BJ (cell line): Measurements from ENCODE around the gene KDM8. TPM values are rescaled to one million over a fixed set of nuclear protein-coding genes. Genes with fewer than 3 reads are reported as not detected.

Source experiments
- CTCF ChIA-PET: fragments of 350-600 bp; formaldehyde crosslinking; extraction: SDS; loops from one replicate; lab custom pipeline; 2021; ENCODE audit warnings: antibody characterized with exemption, inconsistent platforms; lab: Yijun Ruan, JAX
- POLR2A ChIA-PET: fragments of 300-600 bp; sonication (Branson Sonifier 250); formaldehyde crosslinking; extraction: SDS; loops from one replicate; lab custom pipeline; 2021; ENCODE audit warnings: antibody characterized with exemption; lab: Charles Lee
- DNase-seq: peaks from one replicate; pipeline ENCODE4 v3.0.0-alpha.2; 2011; ENCODE audit warnings: low read depth
- H3K27me3 ChIP-seq: 2 replicates; pipeline ENCODE4 v1.6.0; 2011; ENCODE audit warnings: low read length; ENCODE audit not compliant: control insufficient read depth, insufficient read depth
- H3K36me3 ChIP-seq: 2 replicates; pipeline ENCODE4 v1.5.1; 2011; ENCODE audit warnings: low read length; ENCODE audit not compliant: control insufficient read depth, insufficient read depth
- H3K4me3 ChIP-seq: 2 replicates; pipeline ENCODE4 v1.5.1; 2011; ENCODE audit warnings: low read depth, mild to moderate bottlenecking, control low read depth, low read length
- polyA plus RNA-seq: library from polyadenylated mRNA; depleted of rRNA; stranded (reverse); fragments of >200 nt; gene quantifications from 2 replicates; pipeline ENCODE4 v1.2.3, GENCODE V29; 2011
- TF ChIP-seq, protein P1 (sequence below): IDR thresholded peaks from 2 replicates; pipeline ENCODE4 v1.5.1; 2011; ENCODE audit warnings: low read depth, mild to moderate bottlenecking, control low read depth, inconsistent platforms, low read length, moderate library complexity; ENCODE audit not compliant: insufficient read depth

KDM8 gene
- polyA plus RNA-seq, 1 experiment: 3.7 TPM

DNA sequence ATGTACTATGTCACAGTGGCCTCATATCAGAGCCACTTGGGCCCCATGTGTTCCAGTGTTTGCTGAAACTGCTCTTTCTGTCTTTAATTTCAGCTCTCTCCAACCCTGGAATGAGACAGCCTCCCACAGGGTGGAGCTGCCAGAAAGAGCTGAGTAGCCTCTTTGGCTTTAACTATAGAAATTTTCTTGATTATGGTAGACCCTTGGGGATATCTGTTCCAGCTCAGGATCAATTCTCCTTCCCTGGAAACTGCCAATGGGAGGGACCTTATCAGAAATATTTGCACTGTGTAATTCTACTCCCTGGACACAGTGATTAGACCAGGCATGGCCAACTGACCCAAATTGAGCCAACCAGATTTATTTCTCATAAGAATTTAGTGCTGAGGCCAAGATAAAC, 39.0 kb upstream of the KDM8 start:
- ChIA-PET POLR2A (no interaction called here), CTCF (interaction anchor here (1.0 to 3.9 kb wide), 3 partner anchors 10 to 204 kb away, joined by 3 to 30 read pairs (median 13); no protein-coding TSS in a partner anchor)
- TF ChIP-seq, protein P1, sequence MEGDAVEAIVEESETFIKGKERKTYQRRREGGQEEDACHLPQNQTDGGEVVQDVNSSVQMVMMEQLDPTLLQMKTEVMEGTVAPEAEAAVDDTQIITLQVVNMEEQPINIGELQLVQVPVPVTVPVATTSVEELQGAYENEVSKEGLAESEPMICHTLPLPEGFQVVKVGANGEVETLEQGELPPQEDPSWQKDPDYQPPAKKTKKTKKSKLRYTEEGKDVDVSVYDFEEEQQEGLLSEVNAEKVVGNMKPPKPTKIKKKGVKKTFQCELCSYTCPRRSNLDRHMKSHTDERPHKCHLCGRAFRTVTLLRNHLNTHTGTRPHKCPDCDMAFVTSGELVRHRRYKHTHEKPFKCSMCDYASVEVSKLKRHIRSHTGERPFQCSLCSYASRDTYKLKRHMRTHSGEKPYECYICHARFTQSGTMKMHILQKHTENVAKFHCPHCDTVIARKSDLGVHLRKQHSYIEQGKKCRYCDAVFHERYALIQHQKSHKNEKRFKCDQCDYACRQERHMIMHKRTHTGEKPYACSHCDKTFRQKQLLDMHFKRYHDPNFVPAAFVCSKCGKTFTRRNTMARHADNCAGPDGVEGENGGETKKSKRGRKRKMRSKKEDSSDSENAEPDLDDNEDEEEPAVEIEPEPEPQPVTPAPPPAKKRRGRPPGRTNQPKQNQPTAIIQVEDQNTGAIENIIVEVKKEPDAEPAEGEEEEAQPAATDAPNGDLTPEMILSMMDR: no peak
- no peak overlapping the region for H3K4me3 ChIP-seq
- H3K27me3 ChIP-seq: no peaks in the 10 kb centered on the region; the same call in 1 of the 2 replicates
- H3K36me3 ChIP-seq: no peaks in the 10 kb centered on the region
- no peak for DNase-seq

DNA sequence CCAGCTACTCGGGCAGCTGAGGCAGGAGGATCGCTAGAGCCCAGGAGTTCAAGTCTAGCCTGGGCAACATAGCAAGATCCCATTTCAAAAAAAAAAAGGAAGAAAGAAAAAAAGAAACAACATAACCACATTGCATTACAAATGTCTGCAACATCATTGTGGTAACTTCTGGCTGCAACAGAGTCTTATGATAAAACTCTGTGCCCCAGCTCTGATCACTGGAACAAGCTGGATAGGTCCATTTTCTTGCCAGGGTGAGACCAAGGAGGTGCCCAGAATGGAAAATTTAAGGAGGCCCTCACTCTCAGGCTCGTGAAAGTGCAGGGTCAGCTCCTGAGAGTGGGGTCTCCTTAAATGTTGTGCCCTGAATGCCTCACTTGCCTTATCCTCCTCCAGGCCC, 37.8 kb upstream of the KDM8 start:
- DNase-seq: no peak
- TF ChIP-seq, protein P1: no peak
- ChIA-PET POLR2A (no interaction called here), CTCF (interaction anchor here (1.6 to 3.9 kb wide), 3 partner anchors 12 to 203 kb away, joined by 5 to 30 read pairs (median 13); no protein-coding TSS in a partner anchor)
- no peak overlapping the region for H3K4me3 ChIP-seq
- no peaks in the 10 kb centered on the region; the same call in 1 of the 2 replicates for H3K27me3 ChIP-seq
- no peaks in the 10 kb centered on the region for H3K36me3 ChIP-seq

DNA sequence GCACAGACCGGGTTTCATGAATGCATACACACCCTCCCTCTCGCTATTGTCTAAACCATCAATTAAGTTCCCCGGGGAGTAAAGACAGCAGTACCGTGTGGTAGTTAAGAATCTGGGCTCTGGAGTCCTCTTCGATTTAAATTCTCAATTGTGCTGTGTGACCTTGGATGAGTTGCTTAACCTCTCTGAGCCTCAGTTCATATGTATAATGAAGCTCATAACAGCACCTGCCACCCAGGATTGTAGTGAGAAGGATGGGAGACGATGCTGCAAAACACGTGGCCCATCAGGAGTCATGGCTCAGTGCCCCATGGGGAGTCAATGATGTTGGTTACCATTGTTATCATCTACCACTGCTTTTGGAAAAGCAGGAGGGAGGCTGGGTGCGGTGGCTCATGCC, 34.5 kb upstream of the KDM8 start:
- no peaks in the 10 kb centered on the region; the same call in 1 of the 2 replicates for H3K27me3 ChIP-seq
- POLR2A ChIA-PET: no interaction called here
- DNase-seq: no peak
- CTCF ChIA-PET: interaction anchor here (1.3 to 5.5 kb wide), 3 partner anchors 11 to 199 kb away, joined by 4 to 30 read pairs (median 5); no protein-coding TSS in a partner anchor
- no peaks in the 10 kb centered on the region for H3K36me3 ChIP-seq
- no peak overlapping the region for H3K4me3 ChIP-seq
- TF ChIP-seq, protein P1: no peak

DNA sequence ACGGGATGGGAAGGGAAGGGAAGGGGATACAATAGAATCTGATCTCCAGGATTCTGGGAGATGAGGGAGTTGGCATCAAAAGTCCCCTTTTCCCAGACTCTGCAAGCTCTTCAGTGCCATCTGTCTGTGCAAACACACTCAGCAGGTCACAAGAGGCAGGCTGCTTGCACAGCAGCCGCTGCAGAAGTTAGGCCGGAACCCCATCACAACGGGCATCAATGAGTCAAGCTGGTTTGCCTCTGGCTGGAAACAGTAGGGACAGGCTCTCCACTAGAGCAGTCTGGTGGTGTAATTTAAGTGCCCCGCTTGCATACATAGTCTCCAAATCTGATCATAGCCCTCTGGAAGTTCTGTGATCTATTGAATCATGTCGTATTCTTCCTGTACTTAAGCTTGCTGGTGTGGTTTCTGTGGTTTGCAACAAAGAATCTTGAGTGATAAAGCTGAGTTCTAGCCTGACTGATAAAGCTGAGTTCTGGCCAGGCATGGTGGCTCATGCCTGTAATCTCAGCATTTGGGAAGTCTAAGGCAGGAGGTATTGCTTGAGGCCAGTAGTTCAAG, 33.7 kb upstream of the KDM8 start:
- no peak overlapping the region for H3K4me3 ChIP-seq
- POLR2A ChIA-PET: interaction anchor here (0.6 kb wide), 1 partner anchor 65 kb away, joined by 3 read pairs; no protein-coding TSS in a partner anchor

DNA sequence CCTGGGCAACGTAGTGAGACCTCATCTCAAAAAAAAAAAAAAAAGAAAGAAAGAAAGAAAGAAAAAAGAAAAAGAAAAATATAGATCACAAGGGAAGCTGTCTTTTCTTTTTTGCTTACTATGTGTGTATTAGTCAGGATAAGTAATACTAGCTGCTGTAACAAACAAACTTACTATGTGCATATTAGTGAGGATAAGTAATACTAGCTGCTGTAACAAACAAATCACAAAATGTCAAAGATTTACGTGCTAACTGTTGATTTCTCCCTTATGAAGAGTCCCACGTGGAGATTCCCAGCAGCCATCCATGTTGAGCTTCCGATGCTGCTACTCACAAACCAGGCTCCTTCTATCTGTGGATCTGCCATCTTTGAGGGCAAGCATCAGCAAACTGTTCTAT, 31.7 kb upstream of the KDM8 start:
- Histone ChIP-seq H3K27me3 (no peaks in the 10 kb centered on the region), H3K4me3 (no peak overlapping the region), H3K36me3 (no peaks in the 10 kb centered on the region)
- no peak for DNase-seq
- ChIA-PET CTCF (interaction anchor here (1.1 to 5.5 kb wide), 4 partner anchors 9 to 285 kb away, joined by 3 to 30 read pairs (median 5); no protein-coding TSS in a partner anchor), POLR2A (no interaction called here)
- TF ChIP-seq, protein P1: no peak

More for the DNA sequence above, 33.7 kb upstream of the KDM8 start:
- TF ChIP-seq, protein P1: peak; percentile 27; the same call in 1 of the 2 replicates
- Histone ChIP-seq H3K36me3 (no peaks in the 10 kb centered on the region), H3K27me3 (no peaks in the 10 kb centered on the region; the same call in 1 of the 2 replicates)
- no peak for DNase-seq
- CTCF ChIA-PET: interaction anchor here (0.5 to 5.5 kb wide), 3 partner anchors 11 to 1892 kb away, joined by 4 to 30 read pairs (median 5); no protein-coding TSS in a partner anchor
